ENCODE results near the gene APLP2.
"Not testable (repeated sequence)": the region's sequence is repeated elsewhere in the genome, so short reads cannot be mapped to it uniquely, and the experiment has no call there.

Gene APLP2

DNA sequence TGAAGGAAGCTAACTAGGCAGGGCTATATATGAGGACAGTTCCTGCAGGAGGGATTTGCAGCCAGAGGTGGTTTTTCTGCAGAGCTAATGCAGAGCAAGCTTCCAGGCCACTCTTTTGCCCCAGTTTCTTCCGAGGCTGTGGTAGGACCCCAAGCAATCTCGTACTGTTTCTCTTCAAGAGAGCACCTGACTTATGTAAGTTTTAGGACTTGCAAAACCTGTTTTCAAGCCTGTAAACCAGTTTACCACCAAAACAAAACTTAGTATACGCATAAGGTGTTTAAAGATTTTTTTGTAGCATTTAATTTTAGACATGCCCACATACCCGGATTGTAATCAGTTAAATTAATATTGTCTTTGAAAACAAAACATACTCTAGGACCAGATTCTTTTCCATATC lies 7.7 kb upstream of the APLP2 start:
- no peak for DNase-seq

DNA sequence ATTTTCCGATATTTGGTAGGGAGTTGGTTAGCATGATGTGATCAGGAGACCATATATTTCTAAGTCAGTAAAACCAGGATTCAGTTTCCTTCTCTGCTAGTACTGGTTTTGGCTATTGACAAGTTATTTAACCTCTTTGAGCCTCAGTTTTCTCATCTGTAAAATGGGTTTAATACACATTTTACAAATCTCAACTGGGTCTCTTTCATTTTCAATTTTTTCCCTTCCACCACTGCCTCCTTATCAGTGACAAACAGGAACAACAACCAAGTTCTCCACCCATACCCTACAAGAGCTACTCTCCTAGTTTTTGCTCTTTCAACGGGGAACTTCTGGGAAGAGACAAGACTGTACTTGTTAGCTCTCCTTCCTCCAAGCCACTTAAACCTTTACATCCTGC lies 6.2 kb upstream of the APLP2 start:
- DNase-seq, result no peak

DNA sequence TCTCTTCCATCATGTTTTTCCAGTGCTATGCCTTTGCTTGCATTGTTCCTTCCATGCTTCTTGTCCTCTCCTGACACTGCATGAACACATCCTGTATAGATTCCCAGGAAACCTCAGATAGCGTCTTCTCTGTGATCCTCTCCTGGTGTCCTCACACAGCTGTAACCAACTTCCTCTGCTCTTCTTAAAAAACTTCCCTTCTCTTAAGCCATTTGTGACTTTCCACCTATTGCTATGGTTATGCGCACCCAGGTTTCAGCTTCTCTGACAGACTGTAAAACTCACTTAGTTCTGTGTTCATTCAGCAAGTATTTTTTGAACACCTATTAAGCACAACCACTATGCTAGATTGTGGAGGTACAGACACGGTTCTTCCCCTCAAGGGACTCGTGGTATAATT lies 5.1 kb upstream of the APLP2 start:
- DNase-seq, result no peak

DNA sequence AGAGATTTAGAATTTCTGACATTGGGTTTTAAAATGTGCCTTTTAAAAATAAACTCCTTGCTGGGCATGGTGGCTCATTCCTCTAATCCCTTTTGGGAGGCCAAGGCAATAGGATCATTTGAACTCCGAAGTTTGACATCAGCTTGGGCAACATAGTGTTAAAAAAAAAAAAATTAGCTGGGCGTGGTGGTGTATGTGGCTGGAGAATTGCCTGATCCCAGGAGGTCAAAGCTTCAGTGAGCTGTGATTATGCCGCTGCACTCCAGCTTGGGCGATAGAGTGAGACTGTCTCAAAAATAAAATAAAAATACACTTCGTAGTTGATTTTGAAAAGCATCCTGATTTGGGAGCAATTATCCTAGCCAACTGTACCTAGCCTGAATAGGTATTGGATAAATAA lies 3.4 kb upstream of the APLP2 start:
- DNase-seq, result no peak

DNA sequence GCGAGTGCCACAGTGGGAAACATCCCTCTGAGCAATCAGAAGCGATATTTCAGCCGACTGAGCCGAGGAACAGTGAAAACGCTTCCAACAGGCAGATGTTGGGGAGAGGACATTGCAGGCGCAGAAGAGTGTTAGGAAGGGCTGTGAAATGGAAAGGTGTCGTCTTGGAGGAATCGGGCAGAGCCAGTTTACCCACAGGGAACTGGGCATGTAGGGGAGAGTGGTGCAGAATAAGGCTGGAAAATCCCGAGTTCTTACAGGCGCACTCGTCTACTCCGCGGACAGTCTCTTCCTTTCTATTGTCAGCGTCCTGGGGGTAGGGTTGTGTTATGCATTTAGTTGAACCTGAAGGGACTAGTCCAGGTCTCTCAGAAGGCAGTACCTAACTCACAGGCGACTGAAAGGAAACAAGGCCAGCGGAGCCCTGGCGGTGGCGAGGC lies 1.1 kb upstream of the APLP2 start:
- no peak for DNase-seq

DNA sequence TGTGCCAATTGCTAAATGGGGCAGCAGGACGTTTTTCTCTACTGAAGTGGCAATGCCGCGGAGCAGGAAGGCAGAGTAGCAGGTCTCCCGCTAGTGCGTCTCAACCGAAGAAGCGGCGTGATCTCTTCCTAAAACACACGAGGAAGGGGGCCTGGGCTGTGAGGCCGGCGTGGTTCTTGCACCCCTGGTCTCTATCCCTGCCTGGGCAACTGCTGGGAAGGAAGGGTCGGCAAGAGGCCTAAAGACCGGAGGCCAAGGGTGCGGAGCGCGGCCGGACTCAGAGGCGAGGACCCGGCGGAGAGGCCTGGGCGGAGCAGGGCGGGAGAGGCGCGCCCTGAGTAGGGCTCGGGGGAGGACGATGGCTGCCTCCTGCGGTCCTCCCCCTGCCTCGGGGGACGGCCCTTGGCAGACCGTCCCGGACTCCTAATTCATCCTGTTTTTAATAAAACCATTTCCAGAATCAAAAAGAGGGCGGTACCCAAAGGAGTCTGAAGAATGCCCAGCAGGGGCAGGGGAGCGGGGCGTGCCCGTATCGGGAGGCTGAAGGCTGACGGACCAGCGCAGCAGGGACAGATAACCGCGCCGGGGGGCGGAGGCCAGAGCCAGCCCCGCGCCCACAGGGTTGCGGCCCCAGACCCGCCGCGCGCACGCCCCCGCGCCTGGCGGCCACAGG lies 572 bp upstream of the APLP2 start:
- peak; percentile 71 to 93 for DNase-seq

DNA sequence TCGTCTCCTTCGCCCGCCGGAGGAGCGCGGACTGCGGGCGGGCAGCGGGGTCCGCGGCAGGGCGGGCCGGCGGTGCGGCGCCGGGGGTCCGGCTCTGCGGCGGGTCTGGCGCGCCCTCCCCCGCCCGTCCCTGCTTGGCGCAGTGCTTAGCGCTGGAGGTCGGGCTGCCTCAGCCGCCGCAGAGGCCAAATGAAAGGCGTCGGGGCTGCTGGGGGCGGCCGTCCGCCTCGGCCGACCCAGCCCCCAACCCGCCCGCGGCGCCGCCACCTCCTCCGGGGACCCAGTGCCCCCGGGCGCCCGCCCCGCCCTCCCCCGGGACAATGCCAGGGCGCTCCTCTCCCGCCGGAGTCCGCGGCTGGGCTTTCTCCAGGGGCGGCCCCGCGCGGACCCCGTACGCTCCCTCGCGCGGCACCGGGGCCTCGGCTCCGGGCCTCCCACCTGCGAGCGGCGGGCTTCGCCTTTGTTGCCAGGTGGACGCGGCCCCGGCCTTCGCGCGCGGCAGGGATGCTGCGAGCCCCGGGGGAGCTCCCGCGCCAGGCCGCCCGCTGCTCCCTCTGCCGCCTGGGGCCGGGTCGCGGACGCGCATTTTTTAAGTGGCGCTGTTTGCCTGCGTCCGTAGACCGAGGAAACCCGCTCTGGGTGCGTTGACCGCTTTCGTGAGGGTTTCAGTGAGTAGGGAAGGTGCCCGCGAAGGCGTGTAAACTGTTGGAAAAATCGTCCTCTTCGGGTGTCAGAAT lies 583 bp downstream of the APLP2 start:
- no peak for DNase-seq

DNA sequence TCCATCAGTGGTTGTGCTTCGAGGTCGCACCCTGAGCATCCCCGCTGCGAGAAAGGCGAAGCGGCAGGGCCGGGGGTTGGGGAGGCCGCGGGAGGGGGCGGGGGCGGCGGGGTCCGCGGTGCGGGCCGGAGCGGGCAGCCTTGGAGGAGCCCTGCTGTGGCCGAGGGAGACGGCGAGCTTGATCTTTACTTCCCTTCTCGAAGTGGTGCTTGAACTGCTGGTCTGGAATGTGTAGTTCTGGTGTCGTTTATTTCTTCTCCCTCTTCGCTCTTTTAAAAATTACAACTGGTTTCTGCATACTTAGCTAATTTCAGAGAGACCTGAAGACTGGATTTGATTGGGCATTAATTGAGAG lies 1.1 kb downstream of the APLP2 start:
- no peak for DNase-seq

DNA sequence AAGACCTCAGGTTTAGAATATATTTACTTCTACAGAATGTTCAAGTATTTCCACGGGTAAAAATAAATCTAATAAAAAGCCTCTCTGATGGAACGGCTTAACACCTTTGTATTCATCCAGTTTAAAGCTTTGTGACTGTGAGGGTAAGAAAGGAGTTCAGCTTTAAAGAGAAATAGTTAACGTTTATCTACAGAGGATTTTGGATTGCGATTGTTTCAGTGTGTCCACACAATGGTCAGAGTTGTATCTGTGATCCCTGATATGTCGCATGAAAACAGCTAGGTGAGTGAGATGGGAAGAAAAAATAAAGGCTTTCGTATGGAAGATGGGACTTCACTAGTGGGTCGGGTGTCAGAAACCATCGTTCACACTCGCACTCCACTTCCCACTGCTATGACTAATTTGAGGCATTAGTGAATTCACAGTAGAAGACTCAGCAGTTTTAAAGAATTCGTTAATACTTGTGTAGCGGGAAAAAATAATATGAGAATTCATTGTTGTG lies 1.6 kb downstream of the APLP2 start:
- no peak for DNase-seq

- no peak for DNase-seq
These were observed 5.0 kb downstream of the APLP2 start for GRCh38 chr11:130074736-130075135.

- DNase-seq, result no peak
These were observed 7.2 kb downstream of the APLP2 start for GRCh38 chr11:130076778-130077481.

GRCh38 chr11:130077671-130078070 lies 8.0 kb downstream of the APLP2 start:
- no peak for DNase-seq

- DNase-seq, result no peak
These were observed 8.4 kb downstream of the APLP2 start for GRCh38 chr11:130078080-130078479.

DNA sequence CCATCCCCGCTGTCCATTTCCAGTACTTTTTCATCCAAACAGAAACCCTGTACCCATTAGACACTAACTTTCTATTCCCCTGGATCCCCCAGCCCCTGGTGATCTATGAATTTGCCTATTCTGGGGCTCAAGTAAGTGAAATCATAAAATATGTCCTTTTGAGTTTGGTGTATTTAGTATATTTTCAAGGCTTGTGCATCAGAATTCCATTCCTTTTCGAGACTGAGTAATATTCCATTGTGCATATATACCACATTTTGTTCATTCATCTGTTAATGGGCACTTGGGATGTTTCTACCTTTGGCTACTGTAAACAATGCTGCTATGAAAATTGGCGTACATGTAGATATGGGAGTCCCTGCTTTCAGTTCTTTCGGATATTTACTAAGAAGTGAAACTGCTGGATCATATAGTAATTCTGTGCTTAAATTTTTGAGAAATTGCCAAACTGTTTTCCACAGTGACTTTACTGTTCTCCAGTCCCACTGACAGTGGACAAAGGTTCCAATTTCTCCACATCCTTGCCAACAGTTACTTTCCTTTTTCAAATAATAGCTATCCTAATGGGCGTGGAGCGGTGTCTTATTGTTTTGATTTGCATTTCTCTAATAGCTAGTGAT lies 16.1 kb downstream of the APLP2 start:
- DNase-seq, result no peak

- no peak for DNase-seq
These were observed 17.0 kb downstream of the APLP2 start for GRCh38 chr11:130086669-130087068.

GRCh38 chr11:130087294-130087926 lies 17.7 kb downstream of the APLP2 start:
- DNase-seq, result no peak

GRCh38 chr11:130088217-130088616 lies 18.5 kb downstream of the APLP2 start:
- DNase-seq, result no peak

GRCh38 chr11:130088919-130089673 lies 19.4 kb downstream of the APLP2 start:
- DNase-seq, result peak; percentile 73 to 90

DNA sequence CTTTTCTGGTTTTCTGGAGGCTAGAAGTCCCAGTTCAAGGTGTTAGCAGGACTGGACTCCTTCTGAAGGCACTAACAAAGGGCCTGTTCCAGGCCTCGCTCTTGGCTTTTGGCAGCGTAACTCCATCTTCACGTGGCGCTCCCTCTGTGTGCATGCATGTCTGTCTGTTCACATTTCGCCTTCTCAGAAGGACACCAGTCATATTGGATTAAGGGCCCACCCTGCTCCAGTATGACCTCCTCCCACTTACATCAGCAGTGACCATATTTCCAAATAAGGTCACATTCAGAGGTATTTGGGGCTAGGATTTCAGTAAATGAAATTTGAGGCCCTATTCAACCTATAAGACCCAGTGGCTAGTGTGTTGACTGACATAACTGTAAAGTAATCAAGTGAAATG lies 20.0 kb downstream of the APLP2 start:
- peak in 1 of 2 experiments; percentile 17 for DNase-seq

DNA sequence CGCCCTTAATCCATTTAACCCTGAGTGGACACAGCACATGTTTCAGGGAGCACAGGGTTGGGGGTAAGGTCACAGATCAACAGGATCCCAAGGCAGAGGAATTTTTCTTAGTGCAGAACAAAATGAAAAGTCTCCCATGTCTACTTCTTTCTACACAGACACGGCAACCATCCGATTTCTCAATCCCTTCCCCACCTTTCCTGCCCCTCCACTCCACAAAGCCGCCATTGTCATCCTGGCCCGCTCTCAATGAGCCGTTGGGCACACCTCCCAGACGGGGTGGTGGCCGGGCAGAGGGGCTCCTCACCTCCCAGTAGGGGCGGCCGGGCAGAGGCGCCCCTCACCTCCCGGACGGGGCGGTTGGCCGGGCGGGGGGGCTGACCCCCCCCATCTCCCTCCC lies 20.8 kb downstream of the APLP2 start:
- not testable (repeated sequence) for DNase-seq

DNA sequence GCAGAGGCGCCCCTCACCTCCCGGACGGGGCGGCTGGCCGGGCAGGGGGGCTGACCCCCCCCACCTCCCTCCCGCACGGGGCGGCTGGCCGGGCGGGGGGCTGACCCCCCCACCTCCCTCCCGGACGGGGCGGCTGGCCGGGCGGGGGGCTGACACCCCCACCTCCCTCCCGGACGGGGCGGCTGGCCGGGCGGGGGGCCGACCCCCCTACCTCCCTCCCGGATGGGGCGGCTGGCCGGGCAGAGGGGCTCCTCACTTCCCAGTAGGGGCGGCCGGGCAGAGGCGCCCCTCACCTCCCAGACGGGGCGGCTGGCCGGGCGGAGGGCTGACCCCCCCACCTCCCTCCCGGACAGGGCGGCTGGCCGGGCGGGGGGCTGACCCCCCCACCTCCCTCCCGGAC lies 21.5 kb downstream of the APLP2 start:
- not testable (repeated sequence) for DNase-seq

DNA sequence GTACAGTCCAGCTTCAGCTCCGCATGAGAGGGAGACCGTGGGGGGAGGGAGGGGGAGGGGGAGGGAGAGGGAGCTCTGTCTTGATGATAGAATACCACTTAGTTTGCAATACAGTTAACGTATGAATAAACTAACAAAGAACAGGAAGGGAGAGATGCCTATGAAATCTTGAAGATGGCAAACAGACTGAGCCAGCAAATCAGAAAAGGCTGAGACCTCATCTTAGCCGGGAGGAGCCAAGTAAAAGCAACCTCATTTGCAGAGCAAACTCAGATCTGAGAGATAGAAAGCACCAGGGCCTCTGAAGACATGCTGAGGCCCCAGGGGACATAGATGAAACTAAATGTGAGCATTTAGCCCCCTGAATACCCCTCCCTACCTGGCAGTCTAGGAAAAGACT lies 23.0 kb downstream of the APLP2 start:
- DNase-seq, result no peak
